Neural progenitor cell (in vitro differentiated cells): Measurements from ENCODE around the gene SOX11.

ENCODE experiments used
- EZH2 ChIP-seq: fragments of 200-600 bp; sonication (generic); IDR thresholded peaks from 2 replicates; pipeline ENCODE4 v1.6.1; 2017; ENCODE audit warnings: antibody characterized with exemption, mild to moderate bottlenecking, moderate library complexity
- EZH2phosphoT487 ChIP-seq: fragments of 200-600 bp; sonication (generic); IDR thresholded peaks from 2 replicates; pipeline ENCODE4 v1.6.1; 2017; ENCODE audit warnings: antibody characterized with exemption
- TF ChIP-seq, protein P1 (sequence below): fragments of 200-600 bp; sonication (generic); IDR thresholded peaks from 2 replicates; pipeline ENCODE4 v1.5.1; 2017; ENCODE audit warnings: antibody characterized with exemption, mild to moderate bottlenecking

DNA sequence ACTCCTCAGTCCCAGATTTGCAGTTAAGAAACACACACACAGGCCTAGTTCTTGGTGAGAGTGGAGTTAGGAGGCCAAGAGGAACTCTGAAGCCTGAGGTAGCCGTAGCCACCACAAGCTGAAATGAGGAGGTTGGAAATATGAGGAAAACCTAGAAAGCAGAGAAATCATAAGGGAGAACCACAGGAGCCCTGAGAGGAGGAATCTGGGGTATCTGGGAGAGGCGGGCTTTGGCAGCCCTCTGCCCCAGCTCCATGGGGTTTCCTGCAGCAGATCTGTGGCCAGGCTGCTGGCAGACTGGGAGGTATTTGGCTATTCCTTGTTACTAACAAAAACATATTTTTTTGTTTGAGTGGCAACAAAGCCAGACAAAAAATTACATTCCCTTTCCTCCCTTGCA, 11.0 kb downstream of the SOX11 start:
- TF ChIP-seq, protein P1, sequence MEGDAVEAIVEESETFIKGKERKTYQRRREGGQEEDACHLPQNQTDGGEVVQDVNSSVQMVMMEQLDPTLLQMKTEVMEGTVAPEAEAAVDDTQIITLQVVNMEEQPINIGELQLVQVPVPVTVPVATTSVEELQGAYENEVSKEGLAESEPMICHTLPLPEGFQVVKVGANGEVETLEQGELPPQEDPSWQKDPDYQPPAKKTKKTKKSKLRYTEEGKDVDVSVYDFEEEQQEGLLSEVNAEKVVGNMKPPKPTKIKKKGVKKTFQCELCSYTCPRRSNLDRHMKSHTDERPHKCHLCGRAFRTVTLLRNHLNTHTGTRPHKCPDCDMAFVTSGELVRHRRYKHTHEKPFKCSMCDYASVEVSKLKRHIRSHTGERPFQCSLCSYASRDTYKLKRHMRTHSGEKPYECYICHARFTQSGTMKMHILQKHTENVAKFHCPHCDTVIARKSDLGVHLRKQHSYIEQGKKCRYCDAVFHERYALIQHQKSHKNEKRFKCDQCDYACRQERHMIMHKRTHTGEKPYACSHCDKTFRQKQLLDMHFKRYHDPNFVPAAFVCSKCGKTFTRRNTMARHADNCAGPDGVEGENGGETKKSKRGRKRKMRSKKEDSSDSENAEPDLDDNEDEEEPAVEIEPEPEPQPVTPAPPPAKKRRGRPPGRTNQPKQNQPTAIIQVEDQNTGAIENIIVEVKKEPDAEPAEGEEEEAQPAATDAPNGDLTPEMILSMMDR: no peak
- no peak for TF ChIP-seq EZH2
- no peak for TF ChIP-seq EZH2phosphoT487
